Gastrocnemius medialis (tissue), 4 donors: ENCODE data around the gene GSK3A.

Experiments
- POLR2A ChIP-seq, 2 donors: fragments of 450-650 bp; IDR thresholded peaks; one replicate each; pipeline ENCODE4 v1.6.1; 2017; ENCODE audit warnings: antibody characterized with exemption in 2 of 2, mild to moderate bottlenecking in 2 of 2, moderate library complexity in 2 of 2
- TF ChIP-seq, protein P1 (sequence below), 5 experiments: fragments of 450-650 bp in 3 of 5; fragments of 200-600 bp in 2 of 5; sonication (generic) in 2 of 5; IDR thresholded peaks in 4 of 5; conservative IDR thresholded peaks in 1 of 5; 1 replicate in 4 of 5; 2 replicates in 1 of 5; pipeline ENCODE4 v1.5.1; 2016 to 2019; ENCODE audit warnings: antibody characterized with exemption in 5 of 5, mild to moderate bottlenecking in 3 of 5, moderate library complexity in 3 of 5

DNA sequence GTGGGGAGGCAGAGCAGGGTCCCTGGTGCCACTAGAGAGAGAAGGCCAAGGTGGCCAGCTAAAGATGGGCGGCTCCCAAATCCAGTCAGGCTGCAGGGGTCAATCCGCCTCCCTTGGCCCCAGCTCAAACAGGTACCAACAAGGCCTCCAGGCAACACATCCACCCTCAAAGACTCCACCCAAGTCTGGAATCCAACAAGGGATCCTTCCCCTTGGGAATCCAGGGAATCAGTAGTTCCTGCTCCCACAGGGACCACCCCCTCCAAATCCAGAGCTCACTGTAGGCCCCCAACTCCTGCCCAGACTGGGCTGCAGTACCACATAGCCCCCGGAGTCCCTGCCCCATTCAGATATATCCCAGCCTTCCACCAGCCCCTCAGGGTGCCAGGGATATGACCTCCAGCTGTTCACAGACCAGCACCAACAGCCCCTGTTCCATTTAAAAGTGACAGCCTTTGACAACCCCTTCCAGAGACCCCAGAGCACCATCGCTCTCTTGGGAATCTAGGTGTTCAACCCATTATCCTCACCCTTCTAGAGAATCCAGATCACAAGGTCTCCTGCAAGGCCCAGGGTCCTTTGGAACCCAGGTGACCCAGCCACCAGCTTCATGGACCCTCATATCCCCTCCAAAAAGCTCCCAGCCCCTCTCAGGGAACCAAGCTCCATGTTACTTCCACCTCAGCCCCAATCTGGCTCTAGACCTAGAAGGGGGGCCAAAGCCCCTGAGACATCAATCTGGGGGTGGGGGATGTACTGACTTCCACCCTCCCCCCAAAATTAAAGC is 9.4 kb upstream of the GSK3A start:
- TF ChIP-seq, protein P1, sequence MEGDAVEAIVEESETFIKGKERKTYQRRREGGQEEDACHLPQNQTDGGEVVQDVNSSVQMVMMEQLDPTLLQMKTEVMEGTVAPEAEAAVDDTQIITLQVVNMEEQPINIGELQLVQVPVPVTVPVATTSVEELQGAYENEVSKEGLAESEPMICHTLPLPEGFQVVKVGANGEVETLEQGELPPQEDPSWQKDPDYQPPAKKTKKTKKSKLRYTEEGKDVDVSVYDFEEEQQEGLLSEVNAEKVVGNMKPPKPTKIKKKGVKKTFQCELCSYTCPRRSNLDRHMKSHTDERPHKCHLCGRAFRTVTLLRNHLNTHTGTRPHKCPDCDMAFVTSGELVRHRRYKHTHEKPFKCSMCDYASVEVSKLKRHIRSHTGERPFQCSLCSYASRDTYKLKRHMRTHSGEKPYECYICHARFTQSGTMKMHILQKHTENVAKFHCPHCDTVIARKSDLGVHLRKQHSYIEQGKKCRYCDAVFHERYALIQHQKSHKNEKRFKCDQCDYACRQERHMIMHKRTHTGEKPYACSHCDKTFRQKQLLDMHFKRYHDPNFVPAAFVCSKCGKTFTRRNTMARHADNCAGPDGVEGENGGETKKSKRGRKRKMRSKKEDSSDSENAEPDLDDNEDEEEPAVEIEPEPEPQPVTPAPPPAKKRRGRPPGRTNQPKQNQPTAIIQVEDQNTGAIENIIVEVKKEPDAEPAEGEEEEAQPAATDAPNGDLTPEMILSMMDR (IDR thresholded peaks at IDR 0.05 in 4 of 5, conservative IDR thresholded peaks at IDR 0.05 in 1 of 5) = no peak
- TF ChIP-seq POLR2A (IDR thresholded peaks at IDR 0.05) = no peak
